GM13977 (cell line): Measurements from ENCODE around the gene MTA3.

Source experiments
- DNase-seq: peaks from one replicate; pipeline ENCODE4 v3.0.0; 2012; ENCODE audit warnings: low spot score
- in situ Hi-C: fragments of 300-500 bp; cut with MboI; formaldehyde crosslinking; loops from one replicate; pipeline ENCODE4 v1.12.0; 2022; ENCODE audit warnings: low sequenced_read_pairs, low pct_unique_long_range_greater_than_20kb, mixed read lengths, inconsistent platforms; ENCODE audit not compliant: unreplicated experiment
- TF ChIP-seq, protein P1 (sequence below): IDR thresholded peaks from 2 replicates; pipeline ENCODE4 v1.5.1; 2012; ENCODE audit warnings: mild to moderate bottlenecking, control low read depth; ENCODE audit not compliant: insufficient read depth; ENCODE audit errors: extremely low read depth, missing control alignments

The MTA3 gene

GRCh38 chr2:42767899-42768705, 199.7 kb downstream of the MTA3 start:
- TF ChIP-seq, protein P1, sequence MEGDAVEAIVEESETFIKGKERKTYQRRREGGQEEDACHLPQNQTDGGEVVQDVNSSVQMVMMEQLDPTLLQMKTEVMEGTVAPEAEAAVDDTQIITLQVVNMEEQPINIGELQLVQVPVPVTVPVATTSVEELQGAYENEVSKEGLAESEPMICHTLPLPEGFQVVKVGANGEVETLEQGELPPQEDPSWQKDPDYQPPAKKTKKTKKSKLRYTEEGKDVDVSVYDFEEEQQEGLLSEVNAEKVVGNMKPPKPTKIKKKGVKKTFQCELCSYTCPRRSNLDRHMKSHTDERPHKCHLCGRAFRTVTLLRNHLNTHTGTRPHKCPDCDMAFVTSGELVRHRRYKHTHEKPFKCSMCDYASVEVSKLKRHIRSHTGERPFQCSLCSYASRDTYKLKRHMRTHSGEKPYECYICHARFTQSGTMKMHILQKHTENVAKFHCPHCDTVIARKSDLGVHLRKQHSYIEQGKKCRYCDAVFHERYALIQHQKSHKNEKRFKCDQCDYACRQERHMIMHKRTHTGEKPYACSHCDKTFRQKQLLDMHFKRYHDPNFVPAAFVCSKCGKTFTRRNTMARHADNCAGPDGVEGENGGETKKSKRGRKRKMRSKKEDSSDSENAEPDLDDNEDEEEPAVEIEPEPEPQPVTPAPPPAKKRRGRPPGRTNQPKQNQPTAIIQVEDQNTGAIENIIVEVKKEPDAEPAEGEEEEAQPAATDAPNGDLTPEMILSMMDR: no peak
- no peak for DNase-seq
- in situ Hi-C loops: no loop called here

GRCh38 chr2:42768706-42769256, 200.3 kb downstream of the MTA3 start:
- in situ Hi-C loops: no loop called here
- TF ChIP-seq, protein P1: no peak
- DNase-seq: no peak

GRCh38 chr2:42769583-42770287, 201.3 kb downstream of the MTA3 start:
- in situ Hi-C loops: no loop called here
- no peak for DNase-seq

GRCh38 chr2:42770288-42771131, 202.1 kb downstream of the MTA3 start:
- DNase-seq: peak; percentile 69
- TF ChIP-seq, protein P1: peak; percentile 63
- in situ Hi-C loops: no loop called here

More at GRCh38 chr2:42769583-42770287, 201.3 kb downstream of the MTA3 start:
- TF ChIP-seq, protein P1: no peak

DNA sequence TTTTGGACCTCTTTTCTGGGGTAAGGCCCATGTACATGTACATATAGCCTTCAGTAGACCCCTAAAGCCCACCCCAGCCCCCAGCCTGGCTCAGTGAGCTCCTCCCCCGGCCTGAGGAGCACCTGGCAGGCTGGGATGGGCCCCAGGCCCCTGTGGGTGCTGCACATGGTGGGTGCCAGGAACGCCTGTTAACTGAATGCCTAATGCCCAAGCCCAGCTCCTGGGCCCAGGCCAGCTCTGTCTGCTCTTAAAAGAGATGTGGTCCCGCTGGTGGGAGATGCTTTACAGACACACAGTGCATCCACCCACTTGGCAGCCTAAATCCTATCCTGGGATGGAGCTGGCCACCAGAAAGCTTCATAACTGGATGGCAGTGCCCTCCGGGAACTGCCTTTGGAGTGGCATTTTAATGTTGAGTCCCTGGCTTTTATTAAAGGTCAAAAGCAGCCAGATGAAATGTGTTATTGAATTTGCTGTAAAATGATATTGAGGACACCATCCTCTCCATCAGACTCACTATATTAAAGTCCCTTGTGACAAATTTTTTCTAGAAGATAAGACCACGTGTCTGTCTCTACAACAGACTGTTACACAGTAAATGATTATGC, 203.2 kb downstream of the MTA3 start:
- no peak for DNase-seq
- in situ Hi-C loops: no loop called here
- TF ChIP-seq, protein P1: no peak
